ENCODE data around the gene SENP5.

The SENP5 gene

DNA sequence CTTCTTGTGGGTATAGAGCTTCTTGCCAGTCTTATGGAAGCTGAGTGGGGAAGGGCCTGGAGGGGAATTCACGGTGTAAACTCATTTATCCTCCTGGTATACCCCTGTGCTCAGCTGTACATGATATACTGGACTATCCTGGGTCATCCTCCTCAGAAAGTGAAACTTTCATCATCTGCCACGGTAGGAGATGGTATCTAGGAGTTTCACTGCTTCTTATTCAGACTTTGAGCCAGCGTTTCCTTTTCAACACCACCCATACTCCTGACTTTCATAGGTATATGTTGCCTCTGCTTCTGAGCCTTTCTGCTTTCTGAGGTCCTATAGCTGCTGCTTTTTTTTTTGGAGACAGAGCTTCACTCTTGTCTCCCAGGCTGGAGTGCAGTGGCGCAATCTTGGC lies 15.6 kb downstream of the SENP5 start:
- no peak for DNase-seq (ENCODE audit: low read depth in 2 of 2, low spot score in 1 of 2)

DNA sequence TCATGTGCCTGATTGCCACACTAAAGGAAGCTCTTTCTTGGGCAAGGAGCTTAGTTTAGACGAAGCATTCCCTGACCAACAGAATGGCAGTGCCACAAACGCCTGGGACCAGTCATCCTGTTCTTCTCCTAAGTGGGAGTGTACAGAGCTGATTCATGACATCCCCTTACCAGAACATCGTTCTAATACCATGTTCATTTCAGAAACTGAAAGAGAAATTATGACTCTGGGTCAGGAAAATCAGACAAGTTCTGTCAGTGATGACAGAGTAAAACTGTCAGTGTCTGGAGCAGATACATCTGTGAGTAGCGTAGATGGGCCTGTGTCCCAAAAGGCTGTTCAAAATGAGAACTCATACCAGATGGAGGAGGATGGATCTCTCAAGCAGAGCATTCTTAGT lies 18.4 kb downstream of the SENP5 start:
- no peak for DNase-seq (ENCODE audit: low read depth in 2 of 2, low spot score in 1 of 2)

DNA sequence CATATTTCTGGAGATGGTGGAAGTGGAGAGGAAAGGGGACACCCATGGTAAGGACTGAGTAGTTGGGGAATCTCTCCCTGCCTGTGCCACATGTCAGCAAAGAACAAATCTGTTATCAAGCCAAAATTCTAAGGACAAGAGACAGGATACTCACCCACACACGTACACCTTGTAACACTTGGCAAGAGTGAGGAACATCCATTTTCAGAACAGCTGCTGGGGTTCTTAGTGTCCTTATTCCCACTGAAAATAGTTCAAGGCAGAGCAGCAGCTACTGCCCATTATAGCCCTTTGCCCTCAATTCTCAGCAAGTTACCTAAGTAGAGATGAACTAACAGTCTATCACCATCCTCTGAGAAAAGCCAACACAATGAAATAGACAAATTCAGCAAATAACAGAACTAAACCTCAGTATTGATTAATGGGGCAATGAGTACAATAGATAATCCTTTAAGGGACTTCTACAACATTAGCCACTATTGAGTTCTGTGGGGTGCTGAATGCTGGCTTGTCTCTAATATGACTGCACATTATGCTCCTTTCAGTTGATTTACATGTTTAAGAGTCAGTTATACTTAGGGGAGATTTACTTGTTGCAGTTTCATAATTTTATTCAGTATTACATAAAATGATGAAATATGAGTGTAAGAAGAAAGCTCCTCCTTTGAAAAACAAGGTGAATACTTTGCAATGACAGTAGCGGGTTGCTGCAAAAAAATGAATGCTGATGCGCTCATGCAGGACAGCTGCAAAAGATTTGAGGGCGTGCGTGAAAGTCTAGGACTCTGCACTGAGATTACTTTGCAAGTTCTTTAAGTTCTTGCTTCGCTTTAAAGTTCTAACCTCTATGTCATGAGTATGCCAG lies 22.4 kb downstream of the SENP5 start:
- no peak for DNase-seq (ENCODE audit: low read depth in 2 of 2, low spot score in 1 of 2)

DNA sequence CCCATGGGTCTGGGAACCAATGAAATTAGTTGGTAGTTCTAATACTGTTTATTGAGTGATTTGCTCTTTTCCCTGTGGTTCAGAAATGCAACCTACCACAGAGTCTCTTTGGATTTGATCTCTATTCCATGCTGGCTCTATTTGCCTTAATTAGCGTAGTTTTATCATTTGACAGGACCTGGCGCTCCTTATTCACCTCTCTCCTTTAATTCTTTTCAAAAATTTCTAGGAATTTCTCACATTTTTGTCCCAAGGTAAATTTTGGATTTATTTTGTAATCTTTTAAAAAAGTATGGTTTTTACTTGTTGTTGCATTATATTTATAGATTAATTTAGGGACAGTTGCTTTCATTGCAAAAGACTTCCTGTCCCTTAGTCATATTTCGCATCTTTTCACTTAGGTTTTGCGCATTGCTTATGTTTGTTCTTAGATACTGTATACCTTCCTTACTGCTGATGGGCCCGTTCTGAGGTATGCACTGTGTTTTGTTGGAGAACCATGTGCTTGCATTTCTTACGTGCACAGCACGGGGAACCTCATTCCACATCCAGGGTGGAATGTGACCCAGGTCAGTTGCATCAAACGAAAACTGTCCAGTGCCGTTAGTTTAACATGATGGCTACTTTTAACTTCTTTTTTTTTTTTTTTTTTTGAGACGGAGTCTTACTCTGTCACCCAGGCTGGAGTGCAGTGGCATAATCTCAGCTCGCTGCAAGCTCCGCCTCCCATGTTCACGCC lies 27.0 kb downstream of the SENP5 start:
- no peak for DNase-seq (ENCODE audit: low read depth in 2 of 2, low spot score in 1 of 2)

DNA sequence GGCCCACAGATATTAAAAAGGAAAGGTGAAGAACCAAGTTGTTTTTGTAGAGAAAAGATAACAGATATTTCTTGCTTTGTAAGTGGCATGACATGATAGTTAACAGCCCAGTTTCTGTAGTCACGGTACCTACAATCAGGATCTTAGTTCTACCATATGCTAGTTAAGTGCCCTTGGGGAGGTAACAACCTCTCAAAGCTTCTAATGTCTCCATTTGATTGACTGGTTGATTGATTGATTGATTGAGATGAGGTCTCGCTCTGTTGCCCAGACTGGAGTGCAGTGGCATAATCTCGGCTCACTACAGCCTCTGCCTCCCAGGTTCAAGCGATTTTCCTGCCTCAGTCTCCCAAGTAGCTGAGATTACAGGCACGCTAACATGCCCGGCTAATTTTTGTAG lies 28.5 kb downstream of the SENP5 start:
- no peak for DNase-seq (ENCODE audit: low read depth in 2 of 2, low spot score in 1 of 2)

DNA sequence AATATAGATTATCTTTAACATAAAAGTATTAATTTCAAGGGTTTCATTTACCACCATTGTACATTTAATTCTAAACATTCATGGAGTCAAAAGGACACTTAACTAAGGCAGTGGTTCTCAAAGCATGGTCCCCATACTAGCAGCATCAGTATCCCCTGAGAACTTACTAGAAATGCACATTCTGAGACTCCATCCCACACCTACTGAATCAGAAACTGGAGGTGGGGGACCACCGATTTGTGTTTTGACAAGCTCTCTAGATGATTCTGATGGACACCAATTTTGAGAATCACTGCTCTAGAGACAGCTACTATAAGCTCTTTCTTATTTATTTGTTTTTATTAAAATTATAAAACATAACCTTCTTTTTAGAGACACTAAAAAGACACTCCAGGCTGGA lies 34.0 kb downstream of the SENP5 start:
- no peak for DNase-seq (ENCODE audit: low read depth in 2 of 2, low spot score in 1 of 2)

DNA sequence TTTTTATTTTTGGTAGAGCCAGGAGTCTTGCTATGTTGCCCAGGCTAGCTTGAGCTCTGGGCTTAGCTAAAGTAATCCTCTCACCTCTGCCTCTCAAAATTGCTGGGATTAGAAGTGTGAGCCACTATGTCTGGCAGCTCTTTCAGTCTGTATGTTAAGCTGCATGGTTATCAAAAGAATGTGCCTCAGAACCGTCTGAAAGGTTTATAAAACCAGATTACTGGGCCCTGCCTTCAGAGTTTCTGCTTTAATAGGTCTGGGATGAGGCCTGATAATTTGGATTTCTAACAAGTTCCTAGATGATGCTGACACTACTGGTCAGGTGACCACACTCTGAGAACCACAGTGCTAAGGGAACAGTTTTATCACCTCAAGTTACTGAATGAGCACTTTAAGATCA lies 34.6 kb downstream of the SENP5 start:
- no peak for DNase-seq (ENCODE audit: low read depth in 2 of 2, low spot score in 1 of 2)

DNA sequence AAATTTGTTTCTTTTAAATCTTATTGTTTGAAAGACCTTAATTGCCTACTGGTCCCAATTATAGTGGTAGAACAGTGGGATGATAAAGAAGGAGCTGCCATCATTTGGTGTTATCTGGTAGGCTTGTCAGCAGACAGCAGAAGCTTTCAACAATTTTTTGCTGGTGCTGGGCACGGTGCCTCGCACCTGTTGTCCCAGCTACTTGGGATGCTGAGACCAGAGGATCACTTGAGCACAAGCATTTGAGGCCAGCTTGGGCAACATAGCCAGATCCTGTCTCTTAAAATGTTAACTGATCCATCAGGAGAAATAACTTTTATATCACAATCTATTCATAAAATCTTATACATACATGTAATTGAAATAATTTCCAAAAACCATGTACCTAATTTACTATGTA lies 36.0 kb downstream of the SENP5 start:
- no peak for DNase-seq (ENCODE audit: low read depth in 2 of 2, low spot score in 1 of 2)

DNA sequence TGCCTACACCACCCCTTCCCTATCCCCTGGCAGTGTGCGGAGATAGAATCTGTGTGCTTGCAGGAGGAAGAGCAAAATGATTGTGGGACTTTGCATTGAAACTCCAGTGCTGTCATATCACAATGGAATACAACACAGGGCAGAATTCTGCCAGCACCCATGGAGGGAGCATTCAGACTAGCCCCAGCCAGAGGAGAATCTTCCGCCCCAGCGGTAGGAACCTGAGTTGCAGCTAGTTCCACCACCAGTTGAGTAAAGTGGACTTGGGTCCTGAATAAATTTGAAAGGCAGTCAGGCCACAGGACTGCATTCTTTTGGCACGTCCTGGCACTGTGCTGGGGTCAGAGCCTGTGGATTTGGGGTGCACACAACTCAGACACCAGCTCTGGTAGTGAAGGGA lies 47.1 kb downstream of the SENP5 start:
- DNase-seq (ENCODE audit: low read depth in 2 of 2, low spot score in 1 of 2): no peak

DNA sequence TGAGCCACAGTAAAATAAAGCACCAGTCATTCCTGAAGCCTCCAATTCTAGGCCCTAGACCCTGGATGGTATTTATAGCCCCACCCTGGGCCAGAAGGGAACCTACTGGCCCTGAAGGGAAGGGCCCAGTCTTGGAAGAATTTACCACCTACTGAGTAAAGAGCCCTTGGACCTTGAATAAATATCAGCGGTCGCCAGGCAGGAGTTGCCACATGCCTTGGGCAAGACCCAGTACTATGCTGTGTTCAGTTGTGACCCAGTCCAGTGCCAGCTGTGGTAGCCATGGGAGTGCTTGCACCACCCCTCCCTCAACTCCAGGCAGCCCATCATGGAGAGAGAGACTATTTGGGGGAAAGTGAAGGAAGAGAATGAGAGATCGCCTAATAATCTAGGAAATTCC lies 47.7 kb downstream of the SENP5 start:
- no peak for DNase-seq (ENCODE audit: low read depth in 2 of 2, low spot score in 1 of 2)

DNA sequence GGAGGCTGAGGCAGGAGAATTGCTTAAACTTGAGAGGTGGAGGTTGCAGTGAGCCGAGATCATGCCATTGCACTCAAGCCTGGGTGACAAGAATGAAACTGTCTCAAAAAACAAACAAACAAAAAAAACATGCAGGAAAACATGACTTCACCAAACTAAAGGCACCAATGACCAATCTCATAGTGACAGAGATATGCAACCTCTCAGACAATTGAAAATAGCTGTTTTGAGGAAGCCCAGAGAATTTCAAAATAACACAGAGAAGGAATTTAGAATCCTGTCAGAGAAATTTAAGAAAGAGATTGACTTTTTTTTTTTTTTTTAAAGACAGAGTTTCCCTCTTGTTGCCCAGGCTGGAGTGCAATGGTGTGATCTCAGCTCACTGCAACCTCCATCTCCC lies 48.5 kb downstream of the SENP5 start:
- DNase-seq (ENCODE audit: low read depth in 2 of 2, low spot score in 1 of 2): no peak

DNA sequence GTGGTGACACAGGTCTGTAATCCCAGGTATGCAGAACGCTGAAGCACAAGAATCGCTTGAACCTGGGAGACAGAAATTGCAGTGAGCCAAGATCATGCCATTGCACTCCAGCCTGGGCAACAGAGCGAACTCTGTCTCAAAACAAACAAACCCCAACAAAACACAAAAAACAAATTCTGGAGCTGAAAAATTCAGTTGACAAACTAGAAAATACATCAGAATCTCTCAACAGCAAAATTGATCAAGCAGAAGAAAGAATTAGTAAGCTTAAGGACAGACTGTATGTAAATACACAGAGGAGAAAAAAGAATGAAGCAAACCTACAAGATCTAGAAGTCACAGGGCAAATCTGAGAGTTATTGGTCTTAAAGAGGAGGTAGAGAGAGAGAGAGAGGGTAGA lies 49.3 kb downstream of the SENP5 start:
- no peak for DNase-seq (ENCODE audit: low read depth in 2 of 2, low spot score in 1 of 2)

DNA sequence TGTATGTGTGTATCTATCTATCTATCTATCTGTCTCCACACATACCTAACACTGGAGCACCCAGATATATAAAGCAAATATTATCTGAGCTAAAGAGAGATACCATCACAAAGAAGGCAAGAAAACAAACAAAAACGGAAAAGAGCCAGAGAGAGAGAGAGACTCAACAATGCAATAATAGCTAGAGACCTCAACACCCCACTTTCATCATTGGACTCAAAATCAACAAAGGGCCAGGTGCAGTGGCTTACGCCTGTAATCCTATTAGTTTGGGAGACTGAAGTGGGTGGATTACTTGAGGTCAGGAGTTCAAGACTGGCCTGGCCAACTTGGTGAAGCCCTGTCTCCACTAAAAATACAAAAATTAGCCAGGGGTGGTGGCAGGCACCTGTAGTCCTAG lies 51.2 kb downstream of the SENP5 start:
- no peak for DNase-seq (ENCODE audit: low read depth in 2 of 2, low spot score in 1 of 2)

DNA sequence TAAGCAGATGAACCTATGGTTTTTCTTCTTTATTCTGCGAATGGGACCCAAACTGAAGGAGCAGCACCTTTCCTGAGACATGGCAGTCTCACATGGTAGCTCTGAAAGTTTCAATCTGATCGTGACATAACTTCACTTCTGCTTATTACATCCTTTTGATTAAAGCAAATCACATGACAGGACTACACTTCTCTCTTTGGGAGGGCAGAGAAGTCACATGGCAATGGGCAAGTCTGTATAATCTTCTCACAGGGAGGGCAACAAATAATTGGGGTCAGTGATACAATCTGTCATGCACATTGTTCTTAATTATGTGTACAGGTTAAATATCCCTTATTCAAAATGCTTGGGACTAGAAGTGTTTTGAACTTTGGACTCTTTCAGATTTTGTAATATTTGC lies 53.0 kb downstream of the SENP5 start:
- no peak for DNase-seq (ENCODE audit: low read depth in 2 of 2, low spot score in 1 of 2)

DNA sequence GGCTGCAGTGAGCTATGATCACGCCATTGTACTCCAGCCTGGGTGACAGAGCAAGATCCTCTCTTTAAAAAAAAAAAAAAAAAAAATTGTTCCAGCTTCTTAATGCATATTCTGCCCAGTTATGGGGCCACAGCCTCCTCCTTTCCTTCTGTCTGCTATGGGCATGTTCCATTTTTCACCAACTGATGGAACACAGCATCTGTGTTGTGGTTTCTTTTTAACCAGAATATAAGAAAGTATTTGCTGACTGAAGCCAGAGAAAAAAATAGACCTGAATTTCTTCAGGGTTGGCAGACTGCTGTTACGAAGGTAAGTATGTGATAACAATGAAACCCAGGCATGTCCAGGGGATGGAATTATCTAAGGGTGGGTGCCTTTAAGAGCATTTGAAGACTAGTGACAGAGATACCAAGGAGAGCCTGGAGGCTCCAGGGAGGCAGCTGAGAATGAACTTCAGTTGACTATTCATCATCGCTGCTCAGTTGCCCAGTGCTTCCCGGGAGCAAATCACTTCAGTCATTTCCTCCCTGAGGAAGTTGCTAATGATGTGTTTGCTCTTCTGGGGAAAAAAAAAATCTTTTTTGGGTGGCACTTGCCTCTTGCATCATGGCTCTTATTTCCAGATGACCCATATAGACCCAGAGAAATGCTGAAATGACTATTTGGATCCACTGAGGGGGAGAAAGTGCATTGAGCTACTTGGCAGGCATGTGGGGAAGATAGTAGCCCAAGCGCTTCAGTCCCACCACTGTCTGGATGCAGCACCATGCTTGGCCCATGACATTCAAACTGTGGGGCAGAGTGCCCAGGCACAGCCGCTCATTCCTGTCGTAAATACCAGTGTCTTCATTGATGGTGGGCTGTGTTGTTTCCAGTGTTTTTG lies 60.1 kb downstream of the SENP5 start:
- no peak for DNase-seq (ENCODE audit: low read depth in 2 of 2, low spot score in 1 of 2)

DNA sequence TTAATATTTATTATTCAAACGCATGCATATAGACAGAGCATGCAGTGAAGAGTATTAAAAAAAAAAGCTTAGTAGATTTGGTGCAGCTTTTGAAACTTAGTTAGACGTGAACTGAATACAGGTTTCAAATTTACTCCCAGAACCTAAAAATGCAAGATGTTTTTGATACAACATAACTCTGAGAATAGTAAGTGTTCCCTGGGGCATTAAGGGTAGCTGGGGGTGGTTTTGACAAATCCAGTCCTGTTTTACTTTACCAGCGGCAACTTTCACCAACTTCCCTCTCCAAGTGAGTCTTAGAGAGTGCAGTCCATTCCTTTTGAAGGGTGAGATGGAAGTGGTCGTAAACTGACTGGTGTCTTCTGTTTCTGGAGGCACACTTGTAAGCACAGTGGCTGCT lies 63.4 kb downstream of the SENP5 start:
- DNase-seq (ENCODE audit: low read depth in 2 of 2, low spot score in 1 of 2): no peak

DNA sequence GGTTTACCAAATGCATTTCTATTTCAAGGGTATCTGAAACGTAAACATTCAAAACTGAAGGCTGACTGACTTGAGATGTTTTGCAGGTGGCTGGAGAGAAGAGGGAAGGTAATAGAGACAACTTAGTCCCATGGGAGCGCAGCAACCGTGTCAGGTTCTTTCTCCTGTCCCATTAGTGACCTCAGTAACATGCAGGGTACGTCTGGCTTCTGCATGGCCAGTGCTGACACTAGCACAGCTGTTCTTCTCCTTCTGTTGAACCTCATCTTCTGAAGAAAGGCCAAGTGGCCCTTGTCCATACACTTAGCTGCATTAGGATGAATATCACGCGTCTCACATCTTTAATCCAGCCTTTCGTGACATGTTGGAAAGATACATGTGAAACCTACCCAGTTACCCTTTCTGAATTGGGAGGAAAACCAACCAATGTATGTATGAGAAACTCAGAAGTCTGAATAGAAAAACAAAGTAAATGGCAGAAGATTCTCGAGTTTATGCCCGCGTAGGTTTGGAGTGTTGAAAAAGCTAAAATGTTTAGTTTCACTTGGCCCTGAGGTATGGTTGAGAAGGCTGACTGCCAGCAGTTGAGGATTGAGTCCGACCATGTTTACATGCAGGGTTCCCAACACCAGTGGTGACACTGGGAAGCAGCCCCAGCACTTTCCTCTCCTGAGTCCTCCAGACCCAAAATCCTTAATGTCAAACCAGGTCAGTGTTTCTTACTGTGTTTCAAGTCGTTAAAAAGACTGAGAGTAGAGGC lies 64.3 kb downstream of the SENP5 start:
- DNase-seq (ENCODE audit: low read depth in 2 of 2, low spot score in 1 of 2): no peak

DNA sequence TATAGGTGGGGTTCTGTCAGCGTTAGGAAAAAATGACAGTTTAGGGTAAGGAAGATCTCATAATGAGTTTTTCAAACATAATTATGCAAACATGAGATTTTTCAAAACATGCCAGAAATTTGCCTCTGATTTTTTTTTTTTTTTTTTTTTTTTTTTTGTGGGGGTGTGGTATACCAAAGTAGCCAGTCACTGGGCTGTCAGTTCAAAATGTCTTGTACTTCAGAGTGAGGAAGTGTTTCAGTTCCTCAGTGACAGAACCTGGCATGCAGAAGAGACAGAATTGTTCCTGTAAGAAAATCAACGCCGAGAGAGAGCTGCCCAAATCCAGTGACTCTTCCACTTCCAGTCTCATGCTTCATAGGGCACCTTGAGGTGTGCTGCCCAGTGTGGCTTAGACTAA lies 64.9 kb downstream of the SENP5 start:
- DNase-seq (ENCODE audit: low read depth in 2 of 2, low spot score in 1 of 2): no peak

DNA sequence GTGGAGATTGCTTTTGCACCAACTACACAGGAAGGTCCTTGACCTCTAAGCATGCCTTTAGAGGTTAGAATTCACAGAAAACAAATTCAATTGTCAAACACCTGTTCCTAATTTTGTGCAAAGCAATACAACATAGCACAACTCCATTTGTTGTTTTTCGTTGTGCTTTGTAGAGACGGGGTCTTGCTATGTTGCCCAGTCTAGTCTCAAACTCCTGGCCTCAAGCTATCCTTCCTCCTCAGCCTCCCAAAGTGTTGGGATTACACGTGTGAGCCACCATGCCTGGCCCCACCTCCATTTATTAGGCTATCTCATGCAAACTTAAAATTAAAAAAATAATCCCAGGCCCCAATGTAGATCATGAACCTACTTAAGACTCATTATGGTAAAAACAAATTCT lies 68.6 kb downstream of the SENP5 start:
- no peak for DNase-seq (ENCODE audit: low read depth in 2 of 2, low spot score in 1 of 2)

DNA sequence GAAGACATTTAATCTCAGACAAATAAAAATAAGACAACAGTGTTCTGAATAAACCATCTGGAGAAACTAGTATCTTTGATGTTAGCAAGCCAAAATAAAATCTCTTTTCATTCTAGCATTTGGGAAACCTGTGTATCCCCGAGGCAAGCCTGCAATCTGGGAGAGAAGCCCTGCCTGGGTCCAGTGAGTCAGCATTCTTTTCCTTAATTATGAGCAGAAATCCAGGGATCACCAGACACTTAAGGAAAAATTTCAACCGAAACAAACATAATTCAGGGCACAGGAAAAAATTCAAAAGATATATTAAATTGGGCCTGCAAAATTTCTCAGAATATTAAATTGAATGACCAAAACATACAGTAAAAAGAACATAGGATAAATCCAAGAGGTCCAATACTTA lies 70.4 kb downstream of the SENP5 start:
- DNase-seq (ENCODE audit: low read depth in 2 of 2, low spot score in 1 of 2): no peak

DNA sequence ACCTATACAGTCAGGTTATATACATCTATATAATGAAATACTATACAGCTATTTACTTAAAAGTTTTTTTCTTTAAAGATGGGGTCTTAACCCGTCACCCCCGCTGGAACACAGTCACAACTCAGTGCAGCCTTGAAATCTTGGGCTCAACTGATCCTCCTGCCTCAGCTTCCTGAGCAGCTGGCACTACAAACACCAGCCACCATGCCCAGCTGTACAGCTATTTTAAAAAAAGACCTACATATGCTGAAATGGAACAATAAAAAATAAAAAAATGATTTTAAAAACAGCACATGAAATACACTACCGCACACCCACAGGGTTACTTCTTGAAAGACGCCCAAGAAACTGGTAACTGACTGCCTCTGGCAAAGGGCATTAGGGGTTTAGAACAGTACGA lies 70.9 kb downstream of the SENP5 start:
- DNase-seq (ENCODE audit: low read depth in 2 of 2, low spot score in 1 of 2): no peak
